Measurements from ENCODE around the gene STXBP2.
A peak's percentile ranks its signal among the peaks of the same experiment; 100 is the strongest.

Gene STXBP2

GRCh38 chr19:7636691-7637373 is at the start of gene STXBP2:
TSS of gene STXBP2 (plus strand) at chr19:7637110. CDS start at chr19:7637150, 40 bp downstream.
- peak; percentile 89 for DNase-seq (ENCODE audit: low spot score)

- no peak for DNase-seq (ENCODE audit: low spot score)
Measured at GRCh38 chr19:7589822-7590221, 47.1 kb upstream of the STXBP2 start.

GRCh38 chr19:7590256-7590655 is 46.7 kb upstream of the STXBP2 start:
- DNase-seq (ENCODE audit: low spot score), result no peak

- DNase-seq (ENCODE audit: low spot score), result no peak
Measured at GRCh38 chr19:7595466-7596133, 41.3 kb upstream of the STXBP2 start, which contains the start of gene CAMSAP3. TSS of gene CAMSAP3 (plus strand) at chr19:7595863. CDS start at chr19:7596003, 140 bp downstream.

- no peak for DNase-seq (ENCODE audit: low spot score)
Measured at GRCh38 chr19:7596211-7596937, 40.5 kb upstream of the STXBP2 start.

- DNase-seq (ENCODE audit: low spot score), result no peak
Measured at GRCh38 chr19:7597689-7598088, 39.2 kb upstream of the STXBP2 start.

- no peak for DNase-seq (ENCODE audit: low spot score)
Measured at GRCh38 chr19:7598180-7598579, 38.7 kb upstream of the STXBP2 start.

DNA sequence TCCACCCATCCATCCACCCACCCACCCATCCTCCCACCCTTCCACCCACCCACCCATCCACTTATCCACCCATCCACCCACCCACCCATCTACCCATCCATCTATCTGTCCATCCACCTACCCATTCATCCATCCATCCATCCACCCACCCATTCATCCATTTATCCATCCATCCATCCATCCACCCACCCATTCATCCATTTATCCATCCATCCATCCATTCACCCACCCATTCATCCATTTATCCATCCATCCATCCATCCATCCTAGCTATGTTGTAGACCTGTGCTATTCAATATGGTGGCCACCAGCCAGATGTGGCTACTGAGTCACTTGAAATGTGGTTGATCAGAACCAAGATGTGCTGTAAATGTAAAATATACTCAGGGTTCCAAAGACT is 36.2 kb upstream of the STXBP2 start:
- no peak for DNase-seq (ENCODE audit: low spot score)

GRCh38 chr19:7602240-7602934 is 34.5 kb upstream of the STXBP2 start:
- DNase-seq (ENCODE audit: low spot score), result no peak

DNA sequence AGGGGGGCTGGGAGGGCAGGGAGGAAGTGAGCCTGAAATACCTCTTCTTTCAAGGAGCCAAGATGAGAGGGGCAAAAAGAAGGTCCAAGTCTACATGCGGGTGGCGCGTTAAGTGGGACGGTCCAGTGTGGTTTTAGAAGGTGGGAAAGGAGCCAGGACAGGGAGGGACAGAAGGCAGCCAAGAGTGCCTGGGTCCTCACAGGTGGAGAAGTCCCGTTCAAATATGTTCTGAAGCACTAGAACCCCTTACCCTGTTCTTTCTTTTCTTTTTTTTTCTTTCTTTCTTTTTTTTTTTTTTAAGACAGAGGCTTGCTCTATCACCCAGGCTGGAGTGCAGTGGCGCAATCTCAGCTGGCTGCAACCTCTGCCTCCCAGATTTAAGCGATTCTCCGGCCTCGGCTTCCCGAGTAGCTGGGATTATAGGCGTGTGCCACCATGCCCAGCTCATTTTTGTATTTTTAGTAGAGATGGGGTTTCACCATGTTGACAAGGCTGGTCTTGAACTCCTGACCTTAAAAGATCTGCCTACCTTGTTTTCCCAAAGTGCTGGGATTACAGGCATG is 33.9 kb upstream of the STXBP2 start:
- DNase-seq (ENCODE audit: low spot score), result no peak

DNA sequence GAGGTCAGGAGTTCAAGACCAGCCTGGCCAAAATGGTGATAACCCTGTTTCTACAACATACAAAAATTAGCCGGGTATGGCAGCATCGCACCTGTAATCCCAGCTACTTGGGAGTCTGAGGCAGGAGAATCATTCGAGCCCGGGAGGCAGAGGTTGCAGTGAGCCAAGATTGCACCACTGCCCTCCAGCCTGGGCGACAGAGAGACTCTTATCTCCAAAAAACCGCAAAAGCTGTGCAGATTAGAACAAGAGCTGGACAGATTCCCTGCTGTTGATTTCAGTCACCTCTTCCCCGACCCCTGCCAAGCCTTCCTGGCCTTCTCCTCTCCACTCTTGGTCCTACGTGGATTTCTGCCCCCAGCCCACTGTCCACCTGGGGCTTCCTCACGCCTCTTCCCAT is 33.0 kb upstream of the STXBP2 start:
- no peak for DNase-seq (ENCODE audit: low spot score)

DNA sequence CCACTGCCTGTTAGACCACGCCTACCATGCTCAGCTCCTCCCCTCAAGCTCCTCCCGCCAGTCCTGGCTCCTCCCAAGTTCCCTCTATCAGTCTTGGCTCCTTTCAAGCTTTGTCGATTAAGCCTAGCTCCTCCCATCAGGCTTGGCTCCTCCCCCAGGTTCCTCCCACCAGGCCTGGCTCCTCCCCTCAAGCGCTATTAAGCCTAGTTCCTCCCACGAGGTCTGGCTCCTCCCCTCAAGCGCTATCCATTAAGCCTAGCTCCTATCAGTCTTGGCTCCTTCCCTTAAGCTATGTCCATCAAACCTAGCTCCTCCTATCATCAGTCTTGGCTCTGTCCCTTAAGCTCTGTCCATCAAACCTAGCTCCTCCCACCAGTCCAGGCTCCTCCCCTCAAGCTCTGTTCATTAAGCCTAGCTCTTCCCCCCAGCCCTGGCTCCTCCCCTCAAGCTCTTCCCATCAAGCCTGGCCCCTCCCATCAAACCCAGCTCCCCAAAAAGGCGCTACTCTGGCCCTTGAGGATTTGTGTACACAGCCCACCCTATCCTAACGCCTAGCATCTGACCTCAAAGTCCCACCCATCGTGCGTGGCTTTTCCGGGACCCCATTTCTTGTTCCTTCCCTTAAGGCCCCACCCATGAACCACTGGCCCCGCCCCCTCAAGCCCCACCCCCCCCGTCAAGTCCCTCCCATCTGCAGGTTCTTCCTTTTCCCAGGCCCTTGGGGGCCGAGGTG is 31.3 kb upstream of the STXBP2 start:
- DNase-seq (ENCODE audit: low spot score), result peak; percentile 62

- DNase-seq (ENCODE audit: low spot score), result no peak
Measured at GRCh38 chr19:7606289-7606688, 30.6 kb upstream of the STXBP2 start.

- DNase-seq (ENCODE audit: low spot score), result no peak
Measured at GRCh38 chr19:7607212-7607873, 29.6 kb upstream of the STXBP2 start.

- DNase-seq (ENCODE audit: low spot score), result no peak
Measured at GRCh38 chr19:7607874-7608560, 28.9 kb upstream of the STXBP2 start.

DNA sequence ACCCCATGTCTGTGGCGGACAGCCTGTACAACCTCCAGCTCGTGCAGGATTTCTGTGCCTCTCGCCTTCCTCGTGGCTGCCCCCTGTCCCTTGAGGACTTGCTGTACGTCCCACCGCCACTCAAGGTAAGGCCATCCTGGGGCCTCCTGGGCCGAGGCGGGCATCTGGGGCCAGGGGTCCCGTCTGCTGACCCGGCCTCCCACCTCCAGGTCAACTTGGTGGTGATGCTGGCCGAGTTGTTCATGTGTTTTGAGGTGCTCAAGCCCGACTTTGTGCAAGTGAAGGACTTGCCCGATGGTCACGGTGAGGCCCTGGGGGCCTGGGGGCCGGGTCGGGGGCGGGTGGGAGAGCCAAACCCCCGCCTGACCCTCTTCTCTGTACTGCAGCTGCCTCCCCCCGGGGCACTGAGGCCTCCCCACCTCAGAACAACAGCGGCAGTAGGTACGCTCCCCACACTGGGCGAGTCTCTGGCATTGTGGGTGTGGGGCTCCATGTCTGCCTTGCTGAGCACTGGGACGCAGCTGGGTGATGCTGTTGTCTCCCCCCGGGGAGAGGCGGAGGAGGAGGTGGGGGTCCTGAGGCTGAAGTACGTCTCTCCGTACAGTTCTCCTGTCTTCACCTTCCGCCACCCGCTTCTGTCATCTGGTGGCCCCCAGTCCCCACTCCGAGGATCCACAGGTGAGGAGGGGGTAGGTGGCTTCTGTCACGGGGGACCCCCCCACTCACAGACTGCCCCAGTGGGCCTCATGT is 26.2 kb upstream of the STXBP2 start:
- no peak for DNase-seq (ENCODE audit: low spot score)

- no peak for DNase-seq (ENCODE audit: low spot score)
Measured at GRCh38 chr19:7611541-7612279, 25.2 kb upstream of the STXBP2 start.
